ENCODE results near the gene CCNY.
"Not testable (repeated sequence)": the region's sequence is repeated elsewhere in the genome, so short reads cannot be mapped to it uniquely, and the experiment has no call there.

The CCNY gene

GRCh38 chr10:35336084-35336831 lies at the start of gene CCNY:
TSS of gene CCNY (plus strand) at chr10:35336509. CDS start at chr10:35337054, 545 bp downstream.
- peak; percentile 62 for DNase-seq (ENCODE audit: low spot score)

GRCh38 chr10:35289198-35289597 lies 47.1 kb upstream of the CCNY start:
- DNase-seq (ENCODE audit: low spot score): no peak

GRCh38 chr10:35294506-35294905 lies 41.8 kb upstream of the CCNY start:
- no peak for DNase-seq (ENCODE audit: low spot score)

GRCh38 chr10:35299016-35299415 lies 37.3 kb upstream of the CCNY start:
- no peak for DNase-seq (ENCODE audit: low spot score)

- DNase-seq (ENCODE audit: low spot score): peak; percentile 14
Observed at GRCh38 chr10:35300063-35300699, 36.1 kb upstream of the CCNY start.

GRCh38 chr10:35304649-35305048 lies 31.7 kb upstream of the CCNY start:
- DNase-seq (ENCODE audit: low spot score): no peak

GRCh38 chr10:35306852-35307251 lies 29.5 kb upstream of the CCNY start:
- DNase-seq (ENCODE audit: low spot score): no peak

GRCh38 chr10:35307297-35307696 lies 29.0 kb upstream of the CCNY start:
- no peak for DNase-seq (ENCODE audit: low spot score)

- no peak for DNase-seq (ENCODE audit: low spot score)
Observed at GRCh38 chr10:35308809-35309208, 27.5 kb upstream of the CCNY start.

GRCh38 chr10:35314142-35314541 lies 22.2 kb upstream of the CCNY start:
- DNase-seq (ENCODE audit: low spot score): not testable (repeated sequence)

GRCh38 chr10:35315235-35315634 lies 21.1 kb upstream of the CCNY start:
- not testable (repeated sequence) for DNase-seq (ENCODE audit: low spot score)

GRCh38 chr10:35316218-35316967 lies 19.9 kb upstream of the CCNY start:
- DNase-seq (ENCODE audit: low spot score): no peak

GRCh38 chr10:35318551-35318950 lies 17.8 kb upstream of the CCNY start:
- no peak for DNase-seq (ENCODE audit: low spot score)

GRCh38 chr10:35320341-35320740 lies 16.0 kb upstream of the CCNY start:
- DNase-seq (ENCODE audit: low spot score): no peak

- no peak for DNase-seq (ENCODE audit: low spot score)
Observed at GRCh38 chr10:35322636-35323035, 13.7 kb upstream of the CCNY start.

- DNase-seq (ENCODE audit: low spot score): no peak
Observed at GRCh38 chr10:35324196-35324595, 12.1 kb upstream of the CCNY start.

- DNase-seq (ENCODE audit: low spot score): no peak
Observed at GRCh38 chr10:35326466-35327235, 9.7 kb upstream of the CCNY start.

GRCh38 chr10:35327790-35328403 lies 8.4 kb upstream of the CCNY start:
- no peak for DNase-seq (ENCODE audit: low spot score)

- DNase-seq (ENCODE audit: low spot score): no peak
Observed at GRCh38 chr10:35328404-35329037, 7.8 kb upstream of the CCNY start.

GRCh38 chr10:35329520-35329919 lies 6.8 kb upstream of the CCNY start:
- no peak for DNase-seq (ENCODE audit: low spot score)
